GM18868 (cell line): Measurements from ENCODE around the gene SPIRE2.

Experiments
- ATAC-seq: cut with Tn5 transposase; IDR thresholded peaks from one replicate; pipeline ENCODE4 v1.9.1; 2021; ENCODE audit warnings: mild to moderate bottlenecking, moderate library complexity; ENCODE audit not compliant: unreplicated experiment

Gene SPIRE2

GRCh38 chr16:89893642-89894548, 65.6 kb downstream of the SPIRE2 start:
- ATAC-seq: no peak

GRCh38 chr16:89895482-89896250, 67.4 kb downstream of the SPIRE2 start:
- no peak for ATAC-seq

- ATAC-seq: no peak
Measured at GRCh38 chr16:89897204-89897603, 68.9 kb downstream of the SPIRE2 start.

- ATAC-seq: no peak
Measured at GRCh38 chr16:89898201-89898967, 70.1 kb downstream of the SPIRE2 start.

GRCh38 chr16:89899879-89900481, 71.7 kb downstream of the SPIRE2 start:
- ATAC-seq: no peak

- ATAC-seq: no peak
Measured at GRCh38 chr16:89900885-89901284, 72.6 kb downstream of the SPIRE2 start.

GRCh38 chr16:89902980-89903379, 74.7 kb downstream of the SPIRE2 start:
- ATAC-seq: no peak

GRCh38 chr16:89903908-89904515, 75.7 kb downstream of the SPIRE2 start:
- ATAC-seq: no peak

- ATAC-seq: no peak
Measured at GRCh38 chr16:89904606-89905510, 76.6 kb downstream of the SPIRE2 start.

GRCh38 chr16:89905511-89906139, 77.3 kb downstream of the SPIRE2 start:
- ATAC-seq: no peak

- no peak for ATAC-seq
Measured at GRCh38 chr16:89906140-89907025, 78.1 kb downstream of the SPIRE2 start.

- ATAC-seq: no peak
Measured at GRCh38 chr16:89907055-89907814, 79.0 kb downstream of the SPIRE2 start.

- ATAC-seq: no peak
Measured at GRCh38 chr16:89908236-89908635, 80.0 kb downstream of the SPIRE2 start.

- no peak for ATAC-seq
Measured at GRCh38 chr16:89909777-89910716, 81.8 kb downstream of the SPIRE2 start.

GRCh38 chr16:89910717-89911354, 82.6 kb downstream of the SPIRE2 start:
- no peak for ATAC-seq

- ATAC-seq: no peak
Measured at GRCh38 chr16:89911375-89911774, 83.1 kb downstream of the SPIRE2 start.
